Activated T-helper 1 cell treated with anti-CD3 and anti-CD28 coated beads, Interleukin-12 subunit alpha, Interleukin-12 subunit beta, Interleukin-2, Interleukin-4 antibody, amounts not matched to agents 30 ng/mL and 10 ng/mL and 1 ng/mL, durations not matched to agents 14 hours and 24 hours and 36 hours (primary cell): ENCODE results near the gene AZU1. TPM values are rescaled to one million over a fixed set of nuclear protein-coding genes. Genes with fewer than 3 reads are reported as not detected.

ENCODE experiments used
- DNase-seq: peaks from one replicate; pipeline ENCODE4 v3.0.0; 2021; ENCODE audit warnings: low spot score
- H3K27ac Mint-ChIP-seq: one replicate; pipeline ENCODE4 v1.8.0; 2021; ENCODE audit warnings: mild to moderate bottlenecking, mixed read lengths
- H3K27me3 Mint-ChIP-seq: one replicate; pipeline ENCODE4 v1.8.0; 2022; ENCODE audit warnings: mild to moderate bottlenecking, moderate library complexity, mixed read lengths; ENCODE audit not compliant: insufficient read depth
- H3K36me3 Mint-ChIP-seq: one replicate; pipeline ENCODE4 v1.8.0; 2021; ENCODE audit warnings: low read depth, mixed read lengths
- H3K4me1 Mint-ChIP-seq: one replicate; pipeline ENCODE4 v1.8.0; 2021; ENCODE audit warnings: low read depth, mixed read lengths
- H3K4me3 Mint-ChIP-seq: one replicate; pipeline ENCODE4 v1.8.0; 2021; ENCODE audit warnings: mild to moderate bottlenecking, moderate library complexity, mixed read lengths
- H3K9me3 Mint-ChIP-seq: one replicate; pipeline ENCODE4 v1.8.0; 2021; ENCODE audit warnings: mixed read lengths
- intact Hi-C: fragments of 100-400 bp; cut with micrococcal nuclease; formaldehyde crosslinking; loops from one replicate; pipeline ENCODE4 v1.15.1; 2024
- total RNA-seq: library from RNA; stranded (reverse); gene quantifications from 2 replicates; pipeline ENCODE4 v1.2.3, GENCODE V29; 2022

The AZU1 gene
- total RNA-seq, 1 donor from 2014 or later, result not detected

DNA sequence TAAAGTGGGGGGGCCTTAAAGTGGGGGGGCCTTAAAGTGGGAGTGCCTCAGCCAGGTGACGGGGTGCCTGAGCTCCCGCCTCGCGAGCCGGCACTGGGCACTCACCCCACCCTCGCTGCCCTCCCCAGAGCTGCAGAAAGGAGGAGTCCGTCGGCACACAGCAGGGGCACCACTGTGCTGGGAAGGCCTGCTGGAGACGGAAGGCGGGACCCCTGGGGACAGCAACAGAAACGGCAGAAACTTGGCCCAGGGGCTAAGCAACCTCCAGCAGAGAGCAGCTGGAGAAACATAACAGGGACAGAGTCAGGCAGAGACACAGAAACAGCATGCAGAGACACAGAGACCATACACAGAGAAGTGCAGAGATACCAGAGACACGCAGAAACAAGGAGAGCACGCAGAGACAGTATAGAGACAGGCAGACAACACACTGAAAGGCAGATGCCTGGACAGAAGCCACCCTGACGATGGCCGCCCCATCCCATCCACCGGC, 39.7 kb downstream of the AZU1 start:
- H3K27me3 Mint-ChIP-seq, result no peaks in the 10 kb centered on the region
- no peaks in the 10 kb centered on the region for H3K9me3 Mint-ChIP-seq
- H3K4me1 Mint-ChIP-seq, result peaks cover 7% of the 10 kb centered on the region
- intact Hi-C loops, result no loop called here
- no peak for DNase-seq
- no peak overlapping the region for H3K27ac Mint-ChIP-seq
- no peak overlapping the region for H3K4me3 Mint-ChIP-seq
- H3K36me3 Mint-ChIP-seq, result peaks cover 10% of the 10 kb centered on the region

DNA sequence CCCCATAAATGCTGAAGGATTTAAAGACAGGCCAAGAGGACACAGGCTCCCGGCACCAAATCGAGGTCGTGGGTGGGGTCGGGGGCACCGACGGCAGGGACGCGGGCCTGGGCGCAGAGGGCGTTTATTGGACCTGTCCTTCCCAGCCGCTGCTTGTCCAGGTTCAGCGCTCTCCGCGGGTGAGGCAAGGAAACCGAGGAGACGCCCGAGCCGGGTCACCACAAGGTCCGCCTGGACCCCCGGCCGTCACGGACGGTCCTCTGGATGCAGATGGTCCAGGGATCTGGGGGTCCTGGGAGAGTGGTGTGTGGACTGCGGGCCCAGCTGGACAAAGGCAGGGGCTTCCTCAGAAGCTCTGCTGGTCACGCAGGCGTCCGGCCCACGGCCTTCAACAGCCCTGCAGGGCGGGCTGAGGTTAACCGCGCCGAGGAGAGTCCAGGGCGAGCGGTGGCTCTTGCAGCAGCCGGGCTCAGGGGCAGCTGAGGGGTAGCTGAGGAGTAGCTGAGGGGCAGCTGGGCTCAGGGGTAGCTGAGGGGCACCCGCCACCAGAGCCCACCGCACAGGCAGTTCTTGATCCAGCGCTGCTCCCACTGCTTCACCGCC, 40.3 kb downstream of the AZU1 start:
- H3K27me3 Mint-ChIP-seq, result no peaks in the 10 kb centered on the region
- H3K9me3 Mint-ChIP-seq, result no peaks in the 10 kb centered on the region
- H3K36me3 Mint-ChIP-seq, result peaks cover 10% of the 10 kb centered on the region
- intact Hi-C loops, result no loop called here
- peaks cover 7% of the 10 kb centered on the region for H3K4me1 Mint-ChIP-seq
- H3K27ac Mint-ChIP-seq, result no peak overlapping the region
- DNase-seq, result no peak
- no peak overlapping the region for H3K4me3 Mint-ChIP-seq

DNA sequence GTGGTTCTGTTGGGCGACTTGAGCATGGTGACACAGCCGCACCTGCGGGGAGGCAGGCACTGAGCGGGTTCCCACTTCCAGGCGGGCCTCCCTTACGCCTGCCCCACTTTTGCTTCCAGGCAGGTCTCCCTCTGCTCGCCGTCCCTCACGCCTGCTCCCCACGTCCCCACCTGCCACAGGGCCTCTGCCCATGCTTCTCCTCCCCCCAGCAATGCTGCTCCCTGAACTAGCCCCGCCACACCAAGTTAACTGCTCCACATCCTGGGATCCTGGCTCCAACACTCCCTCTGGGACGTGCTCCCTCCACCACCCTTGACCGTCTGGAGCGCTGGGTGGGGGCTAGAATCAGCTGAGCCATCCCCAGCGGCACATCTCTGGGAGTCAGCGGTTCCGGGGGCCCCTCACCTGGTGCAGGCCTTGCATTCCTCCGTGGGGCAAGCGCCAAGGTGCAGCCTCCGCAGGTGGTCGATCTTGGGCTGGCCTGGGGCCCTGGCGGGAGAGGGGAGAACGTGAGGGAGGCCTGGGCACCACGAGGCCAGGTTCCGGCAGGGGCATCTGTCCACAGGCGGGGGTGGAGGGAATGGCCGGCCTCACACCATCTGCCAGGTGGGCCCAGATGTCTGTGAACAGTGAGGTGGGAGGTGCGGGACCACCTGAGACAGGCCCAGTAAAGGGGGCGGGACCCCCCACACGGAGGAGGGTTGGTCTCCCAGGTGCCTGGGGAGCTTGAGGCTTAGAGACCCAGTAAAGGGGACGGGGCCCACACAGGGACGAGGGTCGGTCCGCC, 41.0 kb downstream of the AZU1 start:
- Mint-ChIP-seq H3K36me3 (peaks cover 10% of the 10 kb centered on the region), H3K27ac (no peak overlapping the region), H3K27me3 (no peaks in the 10 kb centered on the region), H3K4me1 (peaks cover 2% of the 10 kb centered on the region), H3K9me3 (no peaks in the 10 kb centered on the region), H3K4me3 (no peak overlapping the region)
- DNase-seq, result no peak
- intact Hi-C loops, result no loop called here

DNA sequence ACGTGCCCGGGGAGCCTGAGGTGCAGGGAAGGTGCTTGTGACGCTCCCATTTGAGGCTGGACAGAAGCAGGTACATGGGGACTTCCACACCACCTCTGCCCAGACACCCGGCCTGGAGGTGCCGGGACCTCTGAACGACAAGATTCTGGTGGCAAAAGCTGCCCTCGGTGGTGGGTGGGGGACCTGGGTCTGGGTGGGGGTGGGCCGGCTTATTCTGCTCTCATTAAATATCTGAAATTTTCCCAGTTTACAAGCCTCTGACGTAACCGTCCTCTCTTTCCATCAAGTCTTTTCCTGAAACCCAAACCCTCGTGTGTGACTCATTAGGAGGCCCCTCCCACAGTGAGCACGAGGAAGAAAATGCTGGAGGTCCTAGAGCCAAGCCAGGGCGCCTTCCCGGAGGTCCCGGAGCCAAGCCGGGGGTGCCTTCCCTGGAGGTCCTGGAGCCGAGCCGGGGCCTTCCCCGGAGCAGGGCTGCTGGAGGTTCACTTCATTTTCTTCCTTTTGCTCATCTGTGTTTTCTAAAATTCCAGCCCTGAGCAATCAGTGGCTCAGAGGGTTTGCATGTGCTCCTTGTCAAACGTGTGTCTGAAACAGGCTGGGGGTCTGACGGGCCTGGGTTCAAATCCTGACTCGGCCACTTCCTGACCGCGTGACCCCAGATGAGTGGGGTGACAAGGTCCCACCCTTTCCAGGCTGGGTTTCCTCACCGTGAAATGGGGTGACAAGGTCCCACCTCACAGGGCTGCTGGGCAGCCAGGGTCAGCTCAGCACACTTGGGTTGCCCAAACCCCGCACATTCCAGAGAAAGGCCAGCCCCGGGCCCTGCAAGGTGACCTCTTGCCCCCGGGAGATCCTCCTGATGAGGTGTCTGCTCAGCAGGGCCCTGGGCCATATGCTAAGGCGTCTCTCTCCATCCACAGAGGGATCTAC, 41.9 kb downstream of the AZU1 start:
- no peak overlapping the region for H3K4me3 Mint-ChIP-seq
- peaks cover 10% of the 10 kb centered on the region for H3K36me3 Mint-ChIP-seq
- DNase-seq, result no peak
- H3K4me1 Mint-ChIP-seq, result no peaks in the 10 kb centered on the region
- intact Hi-C loops, result no loop called here
- H3K27me3 Mint-ChIP-seq, result no peaks in the 10 kb centered on the region
- H3K9me3 Mint-ChIP-seq, result no peaks in the 10 kb centered on the region
- no peak overlapping the region for H3K27ac Mint-ChIP-seq

DNA sequence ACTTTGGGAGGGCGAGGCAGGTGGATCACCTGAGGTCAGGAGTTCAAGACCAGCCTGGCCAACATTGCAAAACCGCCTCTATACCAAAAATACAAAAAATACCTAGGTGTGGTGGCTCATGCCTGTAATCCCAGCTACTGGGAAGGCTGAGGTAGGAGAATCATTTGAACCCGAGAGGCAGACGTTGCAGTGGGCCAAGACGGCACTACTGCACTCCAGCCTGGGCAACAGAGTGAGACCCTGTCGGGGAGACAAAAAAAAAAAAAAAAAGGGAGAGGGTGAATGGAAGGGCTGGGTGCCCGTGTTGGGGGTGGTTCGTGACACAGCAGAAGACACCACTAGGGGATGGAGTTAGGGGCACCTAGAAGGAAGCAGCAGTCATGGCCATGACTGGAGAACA, 42.7 kb downstream of the AZU1 start:
- H3K27me3 Mint-ChIP-seq, result no peaks in the 10 kb centered on the region
- H3K9me3 Mint-ChIP-seq, result no peaks in the 10 kb centered on the region
- H3K36me3 Mint-ChIP-seq, result peaks cover 10% of the 10 kb centered on the region
- H3K4me1 Mint-ChIP-seq, result no peaks in the 10 kb centered on the region
- intact Hi-C loops, result no loop called here
- DNase-seq, result no peak
- no peak overlapping the region for H3K4me3 Mint-ChIP-seq
- peak overlapping the region; percentile 8 for H3K27ac Mint-ChIP-seq

DNA sequence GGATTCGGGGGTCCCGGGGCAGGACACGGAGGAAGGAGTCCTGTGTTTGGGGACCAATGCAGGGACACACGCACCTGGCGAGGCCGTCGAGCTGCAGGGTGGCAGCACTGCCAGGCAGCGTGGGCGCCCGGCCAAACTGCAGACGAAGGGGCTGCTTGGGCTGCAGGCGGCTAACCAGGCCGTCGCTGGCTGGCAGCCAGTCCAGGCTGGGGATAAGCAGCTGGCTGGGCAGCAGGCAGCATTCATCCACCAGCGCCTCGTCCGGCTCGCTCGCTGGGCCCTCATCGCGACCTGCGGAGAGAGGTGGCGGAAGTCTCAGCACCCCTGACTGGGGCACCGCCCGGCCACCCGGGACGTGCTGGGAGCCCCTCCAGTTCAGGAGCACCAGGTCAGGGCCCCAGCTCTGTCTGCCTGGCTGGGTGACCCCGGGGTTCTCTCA, 43.3 kb downstream of the AZU1 start:
- H3K4me3 Mint-ChIP-seq, result no peak overlapping the region
- intact Hi-C loops, result no loop called here
- H3K9me3 Mint-ChIP-seq, result no peaks in the 10 kb centered on the region
- H3K36me3 Mint-ChIP-seq, result peaks cover 10% of the 10 kb centered on the region
- H3K27ac Mint-ChIP-seq, result no peak overlapping the region
- no peaks in the 10 kb centered on the region for H3K4me1 Mint-ChIP-seq
- no peaks in the 10 kb centered on the region for H3K27me3 Mint-ChIP-seq
- DNase-seq, result no peak

DNA sequence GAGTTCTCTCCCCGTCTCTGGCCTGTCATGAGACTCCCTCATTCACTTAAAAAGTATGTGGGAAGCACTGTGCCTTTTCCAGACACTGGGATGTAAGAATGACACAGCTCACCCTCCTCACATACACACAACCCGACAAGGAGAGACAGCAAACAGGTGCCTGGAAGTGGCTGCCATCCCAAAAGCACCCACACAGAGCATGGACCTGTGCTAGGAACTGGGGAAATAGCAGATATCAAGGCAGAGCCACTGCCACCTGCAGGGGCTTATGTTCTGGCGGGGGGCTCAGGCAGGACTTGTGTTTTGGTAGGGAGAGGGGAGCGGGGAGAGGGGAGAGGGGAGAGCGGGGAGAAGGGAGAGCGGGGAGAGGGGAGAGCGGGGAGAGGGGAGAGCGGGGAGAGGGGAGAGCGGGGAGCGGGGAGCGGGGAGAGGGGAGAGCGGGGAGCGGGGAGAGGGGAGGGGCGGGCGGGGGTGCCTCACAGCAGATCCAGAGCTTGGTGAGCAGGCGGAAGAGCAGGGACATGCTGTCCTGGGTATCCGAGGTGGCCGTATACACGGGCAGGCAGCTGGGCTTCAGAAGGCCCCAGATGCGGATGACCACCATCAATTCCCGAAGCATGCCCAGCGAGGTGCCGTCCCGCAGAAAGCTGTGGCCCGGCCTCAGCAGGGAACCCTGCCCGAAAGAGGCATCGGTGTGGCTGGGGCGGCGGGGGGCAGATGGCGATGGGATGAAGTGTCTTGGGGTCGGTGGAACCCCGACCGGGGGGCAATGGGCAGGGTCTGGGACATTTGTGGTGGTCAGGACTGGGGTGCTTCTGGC, 44.0 kb downstream of the AZU1 start:
- Mint-ChIP-seq H3K4me3 (peak overlapping the region; percentile 30), H3K27ac (peak overlapping the region; percentile 68), H3K36me3 (peaks cover 10% of the 10 kb centered on the region), H3K4me1 (no peaks in the 10 kb centered on the region), H3K9me3 (no peaks in the 10 kb centered on the region), H3K27me3 (no peaks in the 10 kb centered on the region)
- DNase-seq, result no peak
- intact Hi-C loops, result loop anchor here (1.0 kb wide), 3 partner anchors 9 to 192 kb away; partner anchors contain the start of genes MED16 and RNU6-9

DNA sequence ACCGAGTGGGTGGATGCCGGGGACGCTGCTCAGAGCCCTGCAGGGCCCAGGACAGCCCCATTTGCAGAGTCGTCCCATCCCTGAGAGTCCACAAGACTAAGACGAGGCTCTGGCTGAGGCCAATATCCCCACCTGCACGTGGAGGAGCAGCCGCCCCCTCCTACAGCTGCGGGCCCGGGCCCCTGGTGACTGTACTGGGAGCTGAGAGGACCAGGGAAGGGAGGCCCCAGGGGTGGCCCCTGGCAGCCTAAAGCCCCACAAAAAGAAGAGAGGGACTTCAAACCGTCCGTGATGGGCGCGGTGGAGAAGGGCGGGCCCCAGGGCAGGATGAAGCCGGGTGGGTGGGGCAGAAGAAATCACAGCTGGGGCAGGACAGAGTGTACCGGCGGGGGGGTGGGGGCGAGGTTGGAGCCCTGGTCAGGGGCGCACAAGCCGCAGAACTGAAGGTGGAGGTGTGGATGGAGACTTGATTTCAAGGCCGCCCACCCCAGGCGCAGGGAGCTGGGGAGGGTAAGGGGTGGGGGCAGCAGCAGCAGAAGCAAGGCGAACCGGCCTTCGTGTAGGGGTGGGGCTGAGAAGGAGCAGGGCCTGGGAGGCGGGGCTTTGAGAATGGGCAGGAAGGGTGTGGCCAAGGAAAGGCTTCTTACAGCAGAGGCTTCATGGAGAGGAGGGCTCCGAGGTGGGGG, 44.8 kb downstream of the AZU1 start:
- H3K27ac Mint-ChIP-seq, result peak overlapping the region; percentile 68
- peak; percentile 84 for DNase-seq
- no peaks in the 10 kb centered on the region for H3K9me3 Mint-ChIP-seq
- H3K36me3 Mint-ChIP-seq, result peaks cover 9% of the 10 kb centered on the region
- no peaks in the 10 kb centered on the region for H3K4me1 Mint-ChIP-seq
- H3K27me3 Mint-ChIP-seq, result no peaks in the 10 kb centered on the region
- intact Hi-C loops, result loop anchor here (1.0 kb wide), 3 partner anchors 10 to 191 kb away; partner anchors contain the start of genes MED16 and RNU6-9
- H3K4me3 Mint-ChIP-seq, result peak overlapping the region; percentile 69

DNA sequence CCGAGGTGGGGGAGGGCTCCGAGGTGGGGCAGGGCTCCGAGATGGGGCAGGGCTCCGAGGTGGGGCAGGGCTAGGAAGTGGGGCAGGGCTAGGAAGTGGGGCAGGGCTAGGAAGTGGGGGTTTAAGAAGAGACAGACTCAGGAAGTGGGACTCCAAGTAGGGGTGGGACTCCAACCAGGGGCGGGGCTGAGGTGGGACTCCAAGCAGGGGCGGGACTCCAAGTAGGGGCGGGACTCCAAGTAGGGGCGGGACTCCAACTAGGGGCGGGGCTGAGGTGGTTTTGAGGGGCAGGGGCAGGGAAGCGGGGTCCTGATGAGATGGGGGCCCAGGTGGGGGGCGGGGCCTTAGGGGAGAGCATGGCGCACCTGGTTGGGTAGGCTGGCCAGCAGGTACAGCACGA, 45.4 kb downstream of the AZU1 start:
- peak; percentile 76 for DNase-seq
- Mint-ChIP-seq H3K36me3 (peaks cover 6% of the 10 kb centered on the region), H3K9me3 (no peaks in the 10 kb centered on the region), H3K27me3 (no peaks in the 10 kb centered on the region), H3K4me1 (no peaks in the 10 kb centered on the region), H3K27ac (peak overlapping the region; percentile 36), H3K4me3 (no peak overlapping the region)
- intact Hi-C loops, result no loop called here

DNA sequence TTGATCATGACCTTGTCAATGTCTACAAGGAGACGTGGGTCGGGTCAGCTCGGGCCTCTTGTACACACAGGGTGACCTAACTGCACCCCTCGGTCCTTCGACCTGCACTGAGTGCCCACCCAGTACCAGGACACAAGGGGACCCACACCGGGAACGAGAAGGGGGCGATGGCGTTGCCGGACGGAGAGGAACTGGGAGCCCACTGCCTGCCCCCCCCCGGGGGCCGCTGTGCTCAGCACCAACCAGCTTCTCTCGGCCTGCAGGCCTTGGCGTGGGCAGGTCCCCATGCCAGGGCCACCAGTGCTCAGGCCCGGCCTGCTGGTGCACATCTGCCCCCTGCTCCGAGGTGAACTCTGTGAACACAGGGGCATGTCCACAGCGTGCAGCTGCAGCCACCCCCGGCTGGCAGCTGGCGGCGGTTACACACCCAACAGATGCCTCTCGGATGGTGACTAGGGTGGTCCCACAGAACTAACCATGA, 46.0 kb downstream of the AZU1 start:
- H3K27me3 Mint-ChIP-seq, result no peaks in the 10 kb centered on the region
- H3K36me3 Mint-ChIP-seq, result peaks cover 6% of the 10 kb centered on the region

DNA sequence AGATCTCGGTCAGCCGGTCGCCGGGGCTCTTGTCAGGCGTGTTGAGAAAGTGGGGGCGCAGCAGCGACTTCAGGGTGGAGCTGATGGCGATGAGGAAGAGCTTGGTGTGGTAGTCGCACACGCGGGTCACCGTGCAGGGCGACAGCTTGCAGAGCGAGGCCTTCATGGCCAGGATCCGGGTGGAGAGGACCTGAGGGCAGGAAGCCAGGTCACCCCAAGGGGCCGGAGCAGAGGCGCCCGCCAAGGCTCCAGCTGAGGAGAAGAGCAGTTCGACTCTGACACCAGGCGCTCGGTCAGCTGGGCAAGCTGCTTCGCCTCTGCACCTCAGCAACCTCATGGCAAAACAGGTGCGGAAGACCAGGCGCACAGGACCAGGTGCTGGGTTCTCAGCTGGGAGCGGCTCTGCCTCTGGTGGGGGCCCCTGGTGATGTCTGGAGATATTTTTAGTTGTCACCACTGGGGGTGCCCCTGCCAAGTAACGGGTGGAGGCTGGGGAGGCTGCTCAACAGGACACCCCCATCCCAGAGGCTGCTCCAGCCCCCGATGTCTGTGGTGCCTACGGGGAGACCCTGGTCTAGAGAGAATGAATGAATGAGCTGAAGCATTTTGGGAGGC, 47.7 kb downstream of the AZU1 start:
- Mint-ChIP-seq H3K36me3 (peaks cover 7% of the 10 kb centered on the region), H3K27ac (no peak overlapping the region), H3K9me3 (no peaks in the 10 kb centered on the region), H3K4me3 (no peak overlapping the region), H3K27me3 (no peaks in the 10 kb centered on the region), H3K4me1 (no peaks in the 10 kb centered on the region)
- no peak for DNase-seq
- intact Hi-C loops, result no loop called here

More for the DNA sequence above, 46.0 kb downstream of the AZU1 start:
- no peak for DNase-seq
- Mint-ChIP-seq H3K27ac (no peak overlapping the region), H3K9me3 (no peaks in the 10 kb centered on the region), H3K4me3 (no peak overlapping the region), H3K4me1 (no peaks in the 10 kb centered on the region)
- intact Hi-C loops, result no loop called here
